Activated T-helper 17 cell treated with anti-CD3 and anti-CD28 coated beads, Interleukin-2, amount 50 U/mL, for 72 hours (primary cell): Measurements from ENCODE around the gene C1orf159. TPM values are rescaled to one million over a fixed set of nuclear protein-coding genes. Genes with fewer than 3 reads are reported as not detected.
"Not testable (repeated sequence)": the region's sequence is repeated elsewhere in the genome, so short reads cannot be mapped to it uniquely, and the experiment has no call there.

Experiments used
- ATAC-seq: fragments of 150-1000 bp; cut with Tn5 transposase; replicated peaks from 2 replicates; pipeline ENCODE4 v1.10.0; 2021; ENCODE audit warnings: mild to moderate bottlenecking, moderate library complexity
- H3K27ac Mint-ChIP-seq: one replicate; pipeline ENCODE4 v1.8.0; 2022; ENCODE audit warnings: mixed read lengths
- H3K27me3 Mint-ChIP-seq: one replicate; pipeline ENCODE4 v1.8.0; 2022; ENCODE audit warnings: mixed read lengths
- H3K36me3 Mint-ChIP-seq: one replicate; pipeline ENCODE4 v1.8.0; 2022; ENCODE audit warnings: low read depth, mild to moderate bottlenecking, mixed read lengths
- H3K4me1 Mint-ChIP-seq: one replicate; pipeline ENCODE4 v1.8.0; 2022; ENCODE audit warnings: mixed read lengths
- H3K4me3 Mint-ChIP-seq: one replicate; pipeline ENCODE4 v1.8.0; 2022; ENCODE audit warnings: mild to moderate bottlenecking, mixed read lengths
- H3K9me3 Mint-ChIP-seq: one replicate; pipeline ENCODE4 v1.8.0; 2022; ENCODE audit warnings: mixed read lengths
- total RNA-seq, 2 donors: library from RNA; stranded (reverse); gene quantifications; one replicate each; pipeline ENCODE4 v1.2.3, GENCODE V29; 2022

The C1orf159 gene
- total RNA-seq, 2 donors from 2014 or later: 15.7 to 18.8 TPM

GRCh38 chr1:1071486-1072298, 44.2 kb downstream of the C1orf159 start:
- Mint-ChIP-seq H3K27ac (no peak overlapping the region), H3K4me3 (no peak overlapping the region), H3K36me3 (peaks cover 7% of the 10 kb centered on the region), H3K4me1 (no peaks in the 10 kb centered on the region), H3K9me3 (no peaks in the 10 kb centered on the region), H3K27me3 (peaks cover 4% of the 10 kb centered on the region)
- ATAC-seq: no peak

GRCh38 chr1:1069711-1070676, 45.9 kb downstream of the C1orf159 start:
- peak overlapping the region; percentile 44 for H3K4me3 Mint-ChIP-seq
- no peaks in the 10 kb centered on the region for H3K9me3 Mint-ChIP-seq
- peak overlapping the region; percentile 52 for H3K27ac Mint-ChIP-seq
- peaks cover 15% of the 10 kb centered on the region for H3K36me3 Mint-ChIP-seq
- H3K4me1 Mint-ChIP-seq: no peaks in the 10 kb centered on the region
- H3K27me3 Mint-ChIP-seq: peaks cover 4% of the 10 kb centered on the region
- peak; percentile 20 for ATAC-seq

- ATAC-seq: peak; percentile 47
- Mint-ChIP-seq H3K27me3 (no peaks in the 10 kb centered on the region), H3K4me1 (no peaks in the 10 kb centered on the region), H3K4me3 (peak overlapping the region; percentile 52), H3K27ac (no peak overlapping the region), H3K9me3 (no peaks in the 10 kb centered on the region), H3K36me3 (peaks cover 17% of the 10 kb centered on the region)
Measured at GRCh38 chr1:1069056-1069710, 46.7 kb downstream of the C1orf159 start.

- peak overlapping the region; percentile 52 for H3K4me3 Mint-ChIP-seq
- H3K27me3 Mint-ChIP-seq: no peaks in the 10 kb centered on the region
- peak; percentile 2 for ATAC-seq
- no peaks in the 10 kb centered on the region for H3K4me1 Mint-ChIP-seq
- H3K36me3 Mint-ChIP-seq: peaks cover 23% of the 10 kb centered on the region
- peak overlapping the region; percentile 38 for H3K27ac Mint-ChIP-seq
- no peaks in the 10 kb centered on the region for H3K9me3 Mint-ChIP-seq
Measured at GRCh38 chr1:1068517-1069055, 47.3 kb downstream of the C1orf159 start.

DNA sequence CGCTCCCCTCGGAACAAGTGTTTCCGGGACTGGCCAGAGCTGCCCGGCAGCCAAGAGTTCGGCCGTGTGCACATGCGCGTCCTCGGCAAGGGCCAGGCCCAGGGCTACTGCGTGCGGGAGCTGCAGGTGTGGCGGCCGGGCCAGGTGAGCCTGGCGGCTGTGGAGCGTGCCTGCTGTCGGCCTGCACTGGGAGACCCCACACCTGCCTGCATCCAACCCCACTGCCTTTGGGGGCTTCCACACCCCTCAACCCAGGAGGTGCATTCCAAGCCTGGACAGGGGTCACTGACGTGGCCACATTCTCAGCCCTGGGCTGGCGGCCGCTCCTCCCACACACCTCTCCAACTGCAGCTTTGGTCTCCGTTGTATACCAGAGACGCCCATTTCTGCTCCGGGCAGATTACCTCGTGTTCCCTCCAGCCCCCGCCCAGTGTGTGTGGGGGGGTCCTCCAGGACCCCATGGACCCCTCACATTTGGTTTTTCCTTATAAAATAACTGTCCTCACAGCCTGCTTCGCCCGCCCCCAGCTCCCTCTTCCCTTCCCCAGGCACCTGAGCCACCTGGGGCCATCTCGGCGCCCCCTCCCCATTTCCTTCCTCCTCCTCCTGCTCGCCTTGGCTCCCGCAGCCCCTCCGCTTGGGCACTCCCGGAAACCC, 47.9 kb downstream of the C1orf159 start:
- no peak for ATAC-seq
- Mint-ChIP-seq H3K4me1 (no peaks in the 10 kb centered on the region), H3K27ac (peak overlapping the region; percentile 38), H3K4me3 (peak overlapping the region; percentile 52), H3K27me3 (no peaks in the 10 kb centered on the region), H3K9me3 (no peaks in the 10 kb centered on the region), H3K36me3 (peaks cover 29% of the 10 kb centered on the region)

GRCh38 chr1:1067284-1067859, 48.5 kb downstream of the C1orf159 start:
- H3K27ac Mint-ChIP-seq: no peak overlapping the region
- ATAC-seq: no peak
- H3K4me3 Mint-ChIP-seq: peak overlapping the region; percentile 52
- H3K36me3 Mint-ChIP-seq: peaks cover 35% of the 10 kb centered on the region
- H3K4me1 Mint-ChIP-seq: no peaks in the 10 kb centered on the region
- no peaks in the 10 kb centered on the region for H3K27me3 Mint-ChIP-seq
- no peaks in the 10 kb centered on the region for H3K9me3 Mint-ChIP-seq

DNA sequence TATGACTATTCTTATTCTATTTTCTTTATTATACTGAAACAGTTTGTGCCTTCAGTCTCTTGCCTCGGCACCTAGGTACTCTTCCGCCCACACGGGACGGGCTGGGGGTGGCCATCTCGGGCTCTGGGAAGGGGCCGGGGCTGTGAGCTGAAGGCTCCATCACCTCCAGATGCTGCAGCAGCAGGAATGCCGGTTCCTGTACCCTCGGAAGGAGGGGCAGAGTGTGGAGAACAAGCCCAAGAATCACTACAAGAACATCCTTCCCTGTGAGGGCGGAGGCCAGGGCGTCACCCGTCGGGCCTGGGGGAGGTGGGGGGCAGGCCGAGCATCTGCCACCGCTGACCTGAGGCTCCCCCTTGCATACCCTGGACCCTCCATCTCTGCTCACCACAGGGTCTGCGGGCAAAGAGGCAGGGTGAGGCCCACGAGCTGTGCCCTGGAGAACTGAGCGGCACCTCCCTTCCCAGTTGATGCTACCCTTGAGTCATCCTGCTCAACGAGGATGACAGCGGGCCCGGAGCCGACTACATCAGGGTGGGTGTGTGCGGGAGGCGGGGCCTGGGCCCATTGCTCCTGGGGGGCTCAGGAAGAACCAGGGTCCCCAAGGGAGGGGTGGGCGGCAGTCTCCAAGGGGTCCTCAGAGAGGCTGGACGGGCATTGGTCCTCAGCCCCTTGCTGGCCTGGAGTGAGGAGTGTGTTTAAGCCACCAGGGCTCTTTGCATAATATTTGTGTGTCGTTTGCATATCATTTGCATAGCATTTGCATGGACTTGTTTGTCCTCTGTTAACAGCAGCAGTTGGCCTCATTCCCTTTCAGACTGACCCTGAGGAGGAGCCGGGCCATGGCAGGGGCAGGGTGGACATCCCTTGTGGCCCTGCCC, 49.2 kb downstream of the C1orf159 start:
- no peaks in the 10 kb centered on the region for H3K9me3 Mint-ChIP-seq
- no peak for ATAC-seq
- H3K4me3 Mint-ChIP-seq: peak overlapping the region; percentile 64
- H3K27ac Mint-ChIP-seq: no peak overlapping the region
- H3K36me3 Mint-ChIP-seq: peaks cover 43% of the 10 kb centered on the region
- H3K4me1 Mint-ChIP-seq: no peaks in the 10 kb centered on the region
- no peaks in the 10 kb centered on the region for H3K27me3 Mint-ChIP-seq

DNA sequence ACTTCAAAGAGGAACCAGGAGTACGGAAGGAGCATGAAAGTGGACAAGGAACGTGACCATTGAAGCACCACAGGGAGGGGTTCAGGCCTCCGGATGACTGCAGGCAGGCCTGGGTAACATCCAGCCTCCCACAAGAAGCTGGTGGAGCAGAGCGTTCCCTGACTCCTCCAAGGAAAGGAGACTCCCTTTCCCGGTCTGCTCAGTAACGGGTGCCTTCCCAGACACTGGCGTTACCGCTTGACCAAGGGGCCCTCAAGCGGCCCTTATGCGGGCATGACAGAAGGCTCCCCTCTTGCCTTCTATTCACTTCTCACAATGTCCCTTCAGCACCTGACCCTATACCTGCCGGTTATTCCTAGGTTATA, 50.0 kb downstream of the C1orf159 start:
- H3K9me3 Mint-ChIP-seq, H3K27me3 Mint-ChIP-seq, H3K4me1 Mint-ChIP-seq, ATAC-seq: not testable (repeated sequence)
- Mint-ChIP-seq H3K4me3 (peak overlapping the region; percentile 64), H3K36me3 (peaks cover 50% of the 10 kb centered on the region), H3K27ac (peak overlapping the region; percentile 75)

- H3K27me3 Mint-ChIP-seq: peaks cover 1% of the 10 kb centered on the region
- peaks cover 55% of the 10 kb centered on the region for H3K36me3 Mint-ChIP-seq
- H3K27ac Mint-ChIP-seq: peak overlapping the region; percentile 75
- no peak for ATAC-seq
- H3K9me3 Mint-ChIP-seq: no peaks in the 10 kb centered on the region
- H3K4me3 Mint-ChIP-seq: peak overlapping the region; percentile 64
- no peaks in the 10 kb centered on the region for H3K4me1 Mint-ChIP-seq
Measured at GRCh38 chr1:1065265-1065939, 50.5 kb downstream of the C1orf159 start.

GRCh38 chr1:1063945-1064831, 51.7 kb downstream of the C1orf159 start:
- Mint-ChIP-seq H3K4me1 (no peaks in the 10 kb centered on the region), H3K4me3 (peak overlapping the region; percentile 80), H3K27ac (peak overlapping the region; percentile 86), H3K27me3 (peaks cover 5% of the 10 kb centered on the region), H3K36me3 (peaks cover 62% of the 10 kb centered on the region), H3K9me3 (no peaks in the 10 kb centered on the region)
- peak; percentile 82 for ATAC-seq

DNA sequence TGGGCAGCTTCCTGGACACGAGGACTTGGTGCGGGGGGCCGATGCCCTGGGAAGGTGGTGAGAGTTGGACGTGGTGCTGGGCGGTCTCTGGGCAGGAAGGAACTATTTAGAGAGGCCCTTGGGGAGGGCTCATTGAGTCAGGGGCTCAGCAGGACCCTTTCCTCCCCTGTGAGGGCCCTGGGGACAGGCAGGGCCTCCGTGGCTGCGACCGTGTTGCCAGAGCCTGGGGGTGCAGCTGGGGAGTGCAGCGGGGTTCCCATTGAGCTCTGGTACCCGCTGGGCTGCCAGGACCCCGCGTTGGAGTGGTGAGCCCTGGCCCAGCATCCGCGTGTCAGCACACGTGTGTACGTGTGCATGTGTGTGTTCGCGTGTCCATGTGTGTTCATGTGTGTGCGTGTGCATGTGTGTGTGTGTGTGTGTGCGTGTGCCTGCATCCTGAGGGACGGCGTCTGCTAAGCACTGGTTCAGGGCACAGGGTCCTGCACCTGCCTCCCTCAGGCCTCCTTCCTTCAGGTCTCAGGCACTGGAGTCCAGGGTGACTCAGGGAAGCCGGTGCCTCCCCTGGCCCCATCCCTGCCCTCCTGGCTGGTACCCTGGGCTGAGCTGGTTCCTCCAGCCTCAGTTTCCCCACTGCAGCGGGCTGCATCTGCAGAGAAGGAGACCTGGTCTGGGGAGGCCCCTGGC, 52.5 kb downstream of the C1orf159 start:
- Mint-ChIP-seq H3K27ac (peak overlapping the region; percentile 75), H3K36me3 (peaks cover 60% of the 10 kb centered on the region), H3K4me1 (no peaks in the 10 kb centered on the region), H3K4me3 (peak overlapping the region; percentile 80), H3K27me3 (peaks cover 10% of the 10 kb centered on the region), H3K9me3 (no peaks in the 10 kb centered on the region)
- ATAC-seq: no peak
